Panc1 (cell line): ENCODE results near the gene ZNF426. TPM values are rescaled to one million over a fixed set of nuclear protein-coding genes. Genes with fewer than 3 reads are reported as not detected.

Experiments used
- ATAC-seq: fragments of 200-7000 bp; cut with Tn5 transposase; 2 replicates; pipeline ENCODE4 v1.9.1; 2020; ENCODE audit warnings: mild to moderate bottlenecking, moderate library complexity
- BruUV-seq: library from RNA; stranded (reverse); fragments of 400-500 nt; replicated peaks from 2 replicates; lab custom pipeline; 2021; lab: Mats Ljungman, UMichigan
- CTCF ChIA-PET: fragments of 300-600 bp; sonication (Branson Sonifier 250); formaldehyde crosslinking; loops from one replicate; lab custom pipeline; 2022; ENCODE audit warnings: antibody characterized with exemption; lab: Charles Lee
- POLR2A ChIA-PET: fragments of 300-600 bp; sonication (Branson Sonifier 250); formaldehyde crosslinking; loops from one replicate; lab custom pipeline; 2022; ENCODE audit warnings: antibody characterized with exemption; lab: Charles Lee
- DNase-seq: peaks from one replicate; pipeline ENCODE4 v3.0.0-alpha.2; 2010; ENCODE audit warnings: low read depth, low spot score
- H3K27ac ChIP-seq: 2 replicates; pipeline ENCODE4 v1.5.1; 2011; ENCODE audit warnings: mild to moderate bottlenecking, low read length, inconsistent platforms
- H3K27me3 ChIP-seq: fragments of 200-500 bp; sonication (Bioruptor generic); 2 replicates; pipeline ENCODE4 v1.6.0; 2014; ENCODE audit warnings: low read length, inconsistent platforms; ENCODE audit not compliant: control insufficient read depth, insufficient read depth
- H3K36me3 ChIP-seq: fragments of 200-500 bp; sonication (Bioruptor generic); 2 replicates; pipeline ENCODE4 v1.5.1; 2014; ENCODE audit warnings: inconsistent platforms, mild to moderate bottlenecking, low read length, moderate library complexity; ENCODE audit not compliant: control insufficient read depth, insufficient read depth
- H3K4me1 ChIP-seq: 2 replicates; pipeline ENCODE4 v1.5.1; 2011; ENCODE audit warnings: inconsistent platforms, mild to moderate bottlenecking, low read length, moderate library complexity; ENCODE audit not compliant: control insufficient read depth, insufficient read depth
- H3K4me3 ChIP-seq, 2 experiments: 2 replicates each; pipeline ENCODE4 v1.5.1; 2011 to 2012; ENCODE audit warnings: low read depth in 2 of 2, low read length in 2 of 2, mild to moderate bottlenecking in 2 of 2, inconsistent platforms in 1 of 2, moderate library complexity in 1 of 2
- H3K9me3 ChIP-seq: fragments of 200-500 bp; sonication (Bioruptor generic); 2 replicates; pipeline ENCODE4 v1.5.1; 2014; ENCODE audit warnings: low read depth, mild to moderate bottlenecking, inconsistent platforms, low read length, moderate library complexity; ENCODE audit not compliant: control insufficient read depth, insufficient read depth
- CTCF ChIP-seq: fragments of 450-650 bp; IDR thresholded peaks from 2 replicates; pipeline ENCODE4 v1.5.1; 2017; ENCODE audit warnings: mild to moderate bottlenecking
- POLR2AphosphoS5 ChIP-seq: IDR thresholded peaks from 2 replicates; pipeline ENCODE4 v1.6.1; 2012; ENCODE audit warnings: mild to moderate bottlenecking, low read depth, low read length, moderate library complexity
- REST ChIP-seq, 2 experiments: IDR thresholded peaks; 2 replicates each; pipeline ENCODE4 v1.6.1; 2011 to 2012; ENCODE audit warnings: low read depth in 2 of 2, control low read depth in 1 of 2, low read length in 1 of 2, mild to moderate bottlenecking in 1 of 2, moderate library complexity in 1 of 2; ENCODE audit not compliant: insufficient read depth in 1 of 2
- SIN3A ChIP-seq: IDR thresholded peaks from 2 replicates; pipeline ENCODE4 v1.6.1; 2012; ENCODE audit warnings: low read depth, mild to moderate bottlenecking, low read length, moderate library complexity, borderline replicate concordance; ENCODE audit not compliant: insufficient read depth
- TCF7L2 ChIP-seq: IDR thresholded peaks from 2 replicates; pipeline ENCODE4 v1.6.1; 2011; ENCODE audit warnings: mild to moderate bottlenecking, low read depth, low read length, inconsistent platforms
- in situ Hi-C: cut with HindIII; loops from 2 replicates; pipeline ENCODE4 v1.10.0; 2016; ENCODE audit warnings: low sequenced_read_pairs, low pct_unique_long_range_greater_than_20kb
- intact Hi-C: fragments of 100-400 bp; cut with micrococcal nuclease; formaldehyde crosslinking; loops from one replicate; pipeline ENCODE4 v1.10.0; 2022; ENCODE audit not compliant: unreplicated experiment
- total RNA-seq: library from RNA; stranded (reverse); gene quantifications from one replicate; pipeline ENCODE4 v1.2.1, GENCODE V29; 2021; ENCODE audit not compliant: unreplicated experiment

The ZNF426 gene
- total RNA-seq, 1 experiment from 2014 or later: 6.1 TPM

- no peaks in the 10 kb centered on the region for H3K4me1 ChIP-seq
- ChIA-PET CTCF (no interaction called here), POLR2A (no interaction called here)
- H3K36me3 ChIP-seq: no peaks in the 10 kb centered on the region
- no peaks in the 10 kb centered on the region for H3K27me3 ChIP-seq
- H3K9me3 ChIP-seq: no peaks in the 10 kb centered on the region
- no peak overlapping the region for H3K27ac ChIP-seq
- in situ Hi-C loops: no loop called here
- TF ChIP-seq CTCF (no peak), SIN3A (no peak), TCF7L2 (no peak), REST (IDR thresholded peaks at IDR 0.05; ENCODE audit: insufficient read depth in 1 of 2, low read depth in 2 of 2, low read length in 1 of 2) (no peak), POLR2AphosphoS5 (no peak)
- ATAC-seq (no peak), DNase-seq (no peak)
- H3K4me3 ChIP-seq: no peak overlapping the region
- intact Hi-C loops: no loop called here
- BruUV-seq: no TSS peak
These were observed 53.3 kb downstream of the ZNF426 start for GRCh38 chr19:9485140-9485539.

GRCh38 chr19:9474975-9475374, 63.5 kb downstream of the ZNF426 start:
- H3K4me3 ChIP-seq: no peak overlapping the region
- H3K27me3 ChIP-seq: no peaks in the 10 kb centered on the region
- ATAC-seq (no peak), DNase-seq (no peak)
- H3K4me1 ChIP-seq: no peaks in the 10 kb centered on the region
- TF ChIP-seq POLR2AphosphoS5 (no peak), REST (IDR thresholded peaks at IDR 0.05; ENCODE audit: insufficient read depth in 1 of 2, low read depth in 2 of 2, low read length in 1 of 2) (no peak), TCF7L2 (no peak), CTCF (no peak), SIN3A (no peak)
- no TSS peak for BruUV-seq
- no peaks in the 10 kb centered on the region for H3K36me3 ChIP-seq
- ChIA-PET POLR2A (no interaction called here), CTCF (no interaction called here)
- H3K27ac ChIP-seq: no peak overlapping the region
- intact Hi-C loops: no loop called here
- in situ Hi-C loops: no loop called here
- H3K9me3 ChIP-seq: peaks cover 9% of the 10 kb centered on the region; the same call in 1 of the 2 replicates

Other genes with a start within 250 kb of the ZNF426 start
- 7.3 TPM for gene ZNF699, start 228.8 kb downstream of the ZNF426 start, total RNA-seq
- gene ZNF559, start 214.5 kb downstream of the ZNF426 start, total RNA-seq: 8.1 TPM
- gene ZNF177, start 175.6 kb downstream of the ZNF426 start, total RNA-seq: 4.6 TPM
- gene ZNF266, start 103.1 kb downstream of the ZNF426 start, total RNA-seq: 10.5 TPM
- not detected for gene ZNF560, start 40.0 kb downstream of the ZNF426 start, total RNA-seq
- gene ZNF121, start 45.9 kb upstream of the ZNF426 start, total RNA-seq: 48.4 TPM
- gene ZNF561, start 82.6 kb upstream of the ZNF426 start, total RNA-seq: 15.9 TPM
- 29.5 TPM for gene ZNF562, start 136.5 kb upstream of the ZNF426 start, total RNA-seq
- gene ZNF846, start 230.1 kb upstream of the ZNF426 start, total RNA-seq: 10.2 TPM